Natural killer cell treated with Interleukin-12 subunit alpha and Interleukin-12 subunit beta and Interleukin-15 and Interleukin-18, amount 100 ng/mL, for 72 hours (primary cell): ENCODE measurements around the gene TBL1X. TPM values are rescaled to one million over a fixed set of nuclear protein-coding genes. Genes with fewer than 3 reads are reported as not detected.

ENCODE experiments used
- ATAC-seq, 2 donors: fragments of 150-1000 bp; cut with Tn5 transposase in 1 of 2; sonication (Bioruptor Pico), chemical (Tn5 transposase) in 1 of 2; 2 replicates each; pipeline ENCODE4 v1.10.0; 2021
- DNase-seq: peaks from one replicate; pipeline ENCODE4 v3.0.0; 2022; ENCODE audit warnings: low spot score
- H3K27ac Mint-ChIP-seq, 2 donors: 1 replicate in 1 of 2; 2 replicates in 1 of 2; pipeline ENCODE4 v1.8.0; 2022; ENCODE audit warnings: mixed read lengths in 2 of 2, mild to moderate bottlenecking in 1 of 2, moderate library complexity in 1 of 2
- H3K27me3 Mint-ChIP-seq, 2 donors: 1 replicate in 1 of 2; 2 replicates in 1 of 2; pipeline ENCODE4 v1.8.0; 2022; ENCODE audit warnings: mixed read lengths in 2 of 2
- H3K36me3 Mint-ChIP-seq: one replicate; pipeline ENCODE4 v1.8.0; 2022; ENCODE audit warnings: mixed read lengths
- H3K4me1 Mint-ChIP-seq, 2 donors: 1 replicate in 1 of 2; 2 replicates in 1 of 2; pipeline ENCODE4 v1.8.0; 2022; ENCODE audit warnings: low read depth in 2 of 2, mixed read lengths in 2 of 2, mild to moderate bottlenecking in 1 of 2
- H3K4me3 Mint-ChIP-seq: one replicate; pipeline ENCODE4 v1.8.0; 2022; ENCODE audit warnings: mixed read lengths
- H3K9me3 Mint-ChIP-seq: 2 replicates; pipeline ENCODE4 v1.8.0; 2022; ENCODE audit warnings: mixed read lengths
- total RNA-seq, 2 donors: library from RNA; stranded (reverse); gene quantifications; one replicate each; pipeline ENCODE4 v1.2.3, GENCODE V29; 2022

The TBL1X gene
- total RNA-seq, 2 donors from 2014 or later = 32.3 to 37.9 TPM

DNA sequence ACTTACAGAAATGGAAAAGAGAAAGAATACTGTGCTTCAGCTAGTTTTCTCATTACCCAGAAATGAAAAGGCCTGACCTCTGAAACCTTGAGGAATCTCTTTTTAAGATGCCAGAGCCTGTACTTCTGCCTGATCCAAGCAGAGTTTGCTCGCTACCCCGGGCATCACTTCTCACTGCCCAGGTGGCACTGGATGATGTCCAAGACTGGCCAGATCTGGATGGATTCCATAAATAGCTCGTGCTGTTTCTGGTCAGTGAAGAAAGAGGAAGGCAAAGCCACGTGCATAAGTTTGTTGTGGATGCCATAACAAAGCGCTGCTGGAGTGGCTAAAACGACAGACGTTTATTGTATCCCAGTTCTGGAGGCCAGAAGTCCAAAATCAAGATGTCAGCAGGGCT, 133.5 kb downstream of the TBL1X start:
- Mint-ChIP-seq H3K27ac (no peak overlapping the region), H3K4me3 (no peak overlapping the region), H3K9me3 (no peaks in the 10 kb centered on the region), H3K36me3 (no peaks in the 10 kb centered on the region), H3K27me3 (no peaks in the 10 kb centered on the region), H3K4me1 (peaks cover 0 to 10% of the 10 kb centered on the region in 2 donors)
- no peak for DNase-seq
- no peak for ATAC-seq

DNA sequence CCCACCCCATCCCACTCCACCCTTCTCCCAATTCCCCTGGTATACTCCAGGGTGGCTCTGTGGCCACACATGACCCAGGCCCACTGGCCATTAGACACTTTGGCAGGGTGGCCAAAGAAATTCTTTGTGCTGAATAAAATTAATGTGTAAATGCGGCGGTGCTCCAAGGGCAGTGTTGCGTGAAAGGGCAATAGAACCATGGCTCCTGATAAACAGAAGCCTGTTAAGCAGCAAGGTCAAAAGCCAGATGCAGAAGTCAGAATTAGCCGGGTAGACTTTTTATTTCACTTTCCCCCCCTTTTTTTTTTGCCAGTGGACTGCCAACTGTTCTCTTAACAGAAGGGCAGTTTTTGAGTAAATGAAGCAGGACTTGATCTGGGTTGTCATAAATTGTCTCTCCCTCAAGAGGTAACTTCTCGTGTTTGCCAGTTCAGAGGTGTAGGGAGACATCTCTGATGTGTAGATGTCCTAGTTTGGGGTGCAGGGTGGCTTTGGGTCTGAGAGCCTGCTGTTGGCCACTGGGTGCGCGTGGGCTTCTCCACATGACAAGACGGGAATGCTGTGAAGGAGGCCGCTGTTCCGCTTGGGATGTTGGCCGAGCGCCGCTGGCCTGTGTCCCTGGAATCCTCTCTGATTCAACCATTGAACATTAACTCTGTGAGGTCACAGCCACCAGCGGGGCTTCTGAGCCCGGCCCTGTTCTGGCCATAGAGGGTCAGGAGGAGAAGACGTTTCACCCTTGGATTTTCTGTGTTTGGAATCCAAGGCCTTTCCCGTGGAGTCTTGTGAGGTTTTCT, 139.5 kb downstream of the TBL1X start:
- H3K4me1 Mint-ChIP-seq = peaks cover 0 to 8% of the 10 kb centered on the region in 2 donors
- H3K4me3 Mint-ChIP-seq = no peak overlapping the region
- no peaks in the 10 kb centered on the region for H3K36me3 Mint-ChIP-seq
- ATAC-seq (no peak), DNase-seq (no peak)
- no peaks in the 10 kb centered on the region for H3K9me3 Mint-ChIP-seq
- H3K27ac Mint-ChIP-seq = no peak overlapping the region
- peaks cover 0 to under 1% of the 10 kb centered on the region in 2 donors for H3K27me3 Mint-ChIP-seq

DNA sequence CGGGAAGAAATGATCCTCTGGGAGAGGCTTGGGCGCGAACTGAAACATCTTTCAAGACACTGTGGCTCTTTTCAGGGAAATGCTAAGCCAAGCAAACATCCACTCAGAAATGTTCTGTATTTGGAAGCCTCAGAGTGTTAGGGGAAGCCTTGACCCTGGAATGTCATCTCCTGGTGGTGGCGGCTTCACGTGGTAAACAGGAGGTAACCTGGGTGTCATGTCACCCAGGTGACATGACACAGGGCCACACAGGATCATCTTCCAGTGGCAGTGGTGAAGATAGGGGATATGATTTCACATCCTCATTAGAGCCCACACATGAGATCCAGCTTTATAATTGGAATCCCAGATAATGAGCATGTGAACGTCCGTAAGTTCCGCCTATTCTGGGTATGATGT, 140.0 kb downstream of the TBL1X start:
- Mint-ChIP-seq H3K27me3 (peaks cover 0 to 3% of the 10 kb centered on the region in 2 donors), H3K27ac (no peak overlapping the region), H3K4me1 (peaks cover 0 to 10% of the 10 kb centered on the region in 2 donors), H3K4me3 (no peak overlapping the region), H3K36me3 (no peaks in the 10 kb centered on the region), H3K9me3 (no peaks in the 10 kb centered on the region)
- ATAC-seq (no peak), DNase-seq (no peak)

DNA sequence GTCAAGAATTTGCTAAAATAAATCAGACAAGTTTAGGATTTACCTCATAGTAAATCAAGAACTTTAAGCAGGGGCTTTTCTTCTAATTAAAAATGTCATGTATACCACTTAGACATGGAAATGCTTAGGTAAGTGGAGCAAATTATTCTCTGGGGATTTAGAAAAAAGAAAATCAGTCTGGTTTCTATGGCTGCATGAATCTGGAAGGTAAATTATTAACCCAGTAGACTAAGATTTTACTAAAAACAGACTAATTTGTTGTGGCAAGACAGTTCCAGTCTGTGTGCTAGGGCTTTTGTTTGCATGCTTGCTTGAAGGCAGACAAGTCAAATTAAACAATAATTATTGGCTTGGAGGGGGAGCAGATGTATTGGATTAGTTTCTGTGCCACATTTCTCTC, 140.6 kb downstream of the TBL1X start:
- Mint-ChIP-seq H3K36me3 (no peaks in the 10 kb centered on the region), H3K27me3 (peaks cover 0 to 3% of the 10 kb centered on the region in 2 donors), H3K9me3 (no peaks in the 10 kb centered on the region), H3K27ac (no peak overlapping the region), H3K4me3 (no peak overlapping the region), H3K4me1 (peaks cover 0 to 10% of the 10 kb centered on the region in 2 donors)
- DNase-seq = no peak
- ATAC-seq = no peak

DNA sequence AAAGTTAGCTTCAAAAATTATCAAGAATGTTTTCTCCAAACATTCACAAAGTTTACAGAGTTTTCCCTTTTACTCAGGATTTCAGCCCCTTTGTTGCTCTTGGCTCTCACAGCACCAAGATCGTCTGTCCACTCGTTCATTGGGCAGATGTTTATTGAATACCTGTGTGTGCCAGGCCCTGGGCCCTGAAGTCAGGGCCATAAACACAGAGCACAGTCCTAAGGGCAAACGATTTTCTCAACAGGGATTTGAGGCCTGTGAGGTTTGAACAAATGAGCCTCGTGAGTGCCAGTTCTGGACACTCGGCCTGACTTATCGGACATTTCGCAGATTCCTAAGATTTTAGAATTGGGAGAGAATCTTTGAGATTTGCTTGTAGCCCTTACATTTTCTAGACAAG, 142.1 kb downstream of the TBL1X start:
- Mint-ChIP-seq H3K4me1 (peaks cover 0 to 4% of the 10 kb centered on the region in 2 donors), H3K27ac (no peak overlapping the region), H3K4me3 (no peak overlapping the region), H3K27me3 (peaks cover 0 to 3% of the 10 kb centered on the region in 2 donors), H3K9me3 (no peaks in the 10 kb centered on the region), H3K36me3 (no peaks in the 10 kb centered on the region)
- ATAC-seq = no peak
- DNase-seq = no peak

DNA sequence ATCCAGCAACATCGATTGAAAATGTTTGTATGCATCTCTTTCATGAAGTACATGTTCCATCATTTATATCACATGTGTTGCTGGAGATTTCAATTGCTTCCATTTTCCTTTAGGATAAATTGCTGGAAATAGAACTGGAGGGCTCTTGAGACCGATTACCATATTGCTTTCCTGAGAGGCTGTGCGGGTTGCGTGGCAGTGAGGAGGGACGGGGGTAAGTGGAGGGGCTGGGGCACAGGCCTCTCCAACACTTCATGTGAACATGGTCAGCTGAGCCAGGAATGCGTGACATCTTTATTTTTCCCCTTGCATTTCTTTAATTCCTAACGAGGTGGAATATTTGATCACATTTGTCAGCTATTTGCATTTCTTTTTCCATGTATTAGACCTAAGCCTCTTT, 144.6 kb downstream of the TBL1X start:
- Mint-ChIP-seq H3K4me1 (peaks cover 0 to 4% of the 10 kb centered on the region in 2 donors), H3K9me3 (no peaks in the 10 kb centered on the region)
- no peak for ATAC-seq

DNA sequence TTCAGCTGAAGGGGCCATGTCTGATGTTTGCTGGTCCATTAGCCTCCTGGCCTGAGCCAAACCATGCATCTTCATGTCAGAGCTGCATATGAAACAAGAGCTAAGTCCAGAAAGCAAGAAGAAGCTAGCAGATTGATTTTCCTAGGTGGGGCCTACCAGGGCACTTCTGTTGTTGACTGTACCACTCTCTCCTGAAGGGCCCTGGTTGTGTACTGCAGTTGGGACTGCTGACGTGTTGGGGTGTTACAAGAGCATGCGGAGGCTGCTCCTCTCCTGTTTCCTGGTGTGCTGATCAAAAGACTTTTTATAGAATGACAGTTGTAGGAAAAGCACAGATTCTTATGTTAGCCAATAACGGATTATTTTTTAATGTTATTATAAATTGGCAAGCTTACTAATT, 145.1 kb downstream of the TBL1X start:
- H3K9me3 Mint-ChIP-seq = no peaks in the 10 kb centered on the region
- DNase-seq (no peak), ATAC-seq (no peak)
- peak overlapping the region in 1 of 2 donors; percentile 44 for H3K27ac Mint-ChIP-seq
- H3K4me1 Mint-ChIP-seq = peaks cover 0 to 4% of the 10 kb centered on the region in 2 donors
- H3K36me3 Mint-ChIP-seq = no peaks in the 10 kb centered on the region
- H3K27me3 Mint-ChIP-seq = peaks cover 0 to 3% of the 10 kb centered on the region in 2 donors
- H3K4me3 Mint-ChIP-seq = no peak overlapping the region

More for the DNA sequence above, 144.6 kb downstream of the TBL1X start:
- H3K27me3 Mint-ChIP-seq = peaks cover 0 to 3% of the 10 kb centered on the region in 2 donors
- DNase-seq = no peak
- peak overlapping the region in 1 of 2 donors; percentile 44 for H3K27ac Mint-ChIP-seq
- H3K4me3 Mint-ChIP-seq = no peak overlapping the region
- H3K36me3 Mint-ChIP-seq = no peaks in the 10 kb centered on the region

DNA sequence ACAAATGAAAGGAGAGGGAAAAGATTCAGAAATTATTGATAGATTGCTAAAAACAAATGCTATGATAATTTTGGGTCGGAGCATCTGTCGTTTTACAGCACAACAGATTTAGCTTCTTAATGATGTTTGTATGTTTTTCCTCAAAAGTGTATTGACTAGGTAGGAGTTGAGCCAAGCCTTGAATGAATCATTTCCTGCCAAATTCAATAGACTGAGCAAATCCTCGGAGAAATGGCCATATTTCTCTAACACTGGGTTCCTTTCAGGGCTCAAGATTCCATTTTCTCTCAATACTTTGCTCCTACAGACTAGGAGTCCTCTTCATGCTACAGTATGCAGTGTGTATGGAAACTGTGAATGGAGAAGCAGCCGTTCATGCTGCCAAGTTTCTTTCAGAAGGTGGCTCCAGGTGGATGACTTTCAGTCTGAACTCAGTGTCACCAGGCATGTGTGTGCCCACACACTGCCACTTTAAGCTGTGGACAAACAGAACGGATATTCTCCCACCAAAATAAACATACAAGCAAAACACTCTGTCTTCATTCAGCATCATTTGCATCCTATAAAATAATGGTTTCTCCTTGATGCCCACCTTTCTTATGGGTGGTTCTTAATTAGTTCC, 146.0 kb downstream of the TBL1X start:
- H3K9me3 Mint-ChIP-seq = no peaks in the 10 kb centered on the region
- no peak overlapping the region for H3K4me3 Mint-ChIP-seq
- peaks cover 0 to 3% of the 10 kb centered on the region in 2 donors for H3K27me3 Mint-ChIP-seq
- DNase-seq = no peak
- H3K27ac Mint-ChIP-seq = no peak overlapping the region
- ATAC-seq = no peak
- no peaks in the 10 kb centered on the region for H3K36me3 Mint-ChIP-seq
- H3K4me1 Mint-ChIP-seq = peaks cover 0 to 4% of the 10 kb centered on the region in 2 donors

DNA sequence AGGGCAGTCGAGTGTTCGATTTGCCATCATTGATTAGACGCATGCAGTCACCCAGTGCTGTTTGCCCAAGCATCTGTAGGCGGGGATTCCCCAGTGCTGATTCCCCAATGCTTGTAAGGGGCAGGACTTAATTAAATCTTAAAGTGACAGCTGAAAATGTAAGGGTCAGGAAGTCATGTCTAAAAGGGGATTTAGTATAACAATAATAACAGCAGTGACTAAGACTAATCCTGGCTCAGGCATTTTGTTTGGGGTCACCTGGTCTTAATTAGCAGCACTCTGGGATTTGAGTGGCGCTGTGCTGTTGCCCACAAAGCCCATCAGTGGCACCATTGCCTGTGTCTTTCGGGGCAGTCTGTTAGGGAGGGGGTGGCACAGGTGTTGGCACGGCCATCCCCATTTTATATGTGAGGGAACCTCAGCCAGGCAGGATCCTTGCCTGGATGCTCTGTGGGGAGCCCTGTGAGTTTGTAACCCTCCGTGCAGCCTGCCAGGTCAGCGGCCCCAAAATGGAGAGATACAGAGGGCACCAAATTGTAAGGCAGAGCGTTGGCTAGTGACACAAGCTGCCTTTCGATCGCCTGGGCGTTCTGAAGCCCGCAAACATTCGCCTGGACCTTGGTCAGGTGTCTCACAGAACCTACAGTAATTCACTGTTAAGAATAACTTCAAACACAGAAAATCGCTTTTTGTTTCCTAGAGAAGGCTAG, 146.7 kb downstream of the TBL1X start:
- Mint-ChIP-seq H3K27me3 (peaks cover 0 to 3% of the 10 kb centered on the region in 2 donors), H3K4me1 (peaks cover 0 to 4% of the 10 kb centered on the region in 2 donors), H3K9me3 (no peaks in the 10 kb centered on the region), H3K27ac (no peak overlapping the region), H3K4me3 (no peak overlapping the region), H3K36me3 (no peaks in the 10 kb centered on the region)
- DNase-seq (no peak), ATAC-seq (no peak)

DNA sequence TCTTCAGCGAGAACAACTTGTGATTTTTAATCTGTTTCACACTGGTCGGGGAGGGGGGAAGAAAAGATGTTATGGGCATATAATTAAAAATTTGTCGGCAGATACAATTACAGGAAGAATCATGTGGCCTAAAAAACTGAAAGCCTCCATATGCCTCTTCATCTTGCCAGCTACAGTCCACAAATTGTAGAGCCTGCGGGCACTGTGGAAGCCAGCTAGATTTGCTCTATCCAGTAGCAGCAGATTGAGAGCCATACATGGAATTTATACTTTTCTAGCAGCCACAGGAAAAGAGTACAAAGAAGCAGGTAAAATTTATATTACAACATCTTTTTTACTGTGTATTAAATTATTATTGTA, 147.3 kb downstream of the TBL1X start:
- no peak for ATAC-seq
- peaks cover 0 to 3% of the 10 kb centered on the region in 2 donors for H3K27me3 Mint-ChIP-seq

DNA sequence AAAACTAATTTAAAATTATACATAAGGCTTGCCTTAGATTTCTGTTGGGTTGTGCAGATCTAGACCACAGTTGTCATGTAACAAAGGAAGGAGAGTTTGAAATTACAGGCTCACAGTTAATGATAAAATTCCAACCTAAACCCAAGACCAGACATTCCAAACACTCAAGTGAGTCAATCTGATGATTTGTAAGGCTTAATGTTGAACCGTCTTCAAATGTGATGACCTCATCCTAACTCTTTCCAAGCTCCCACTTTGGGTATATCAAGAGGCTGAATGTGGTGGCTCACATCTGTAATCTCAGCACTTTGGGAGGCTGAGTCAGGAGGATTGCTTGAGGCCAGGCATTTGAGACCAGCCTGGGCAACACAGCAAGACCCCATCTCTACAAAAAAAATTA, 149.2 kb downstream of the TBL1X start:
- H3K27me3 Mint-ChIP-seq = peaks cover 0 to 3% of the 10 kb centered on the region in 2 donors
- ATAC-seq = no peak
- H3K36me3 Mint-ChIP-seq = no peaks in the 10 kb centered on the region
- no peak overlapping the region for H3K27ac Mint-ChIP-seq
- DNase-seq = no peak
- no peaks in the 10 kb centered on the region for H3K9me3 Mint-ChIP-seq
- peaks cover 7 to 11% of the 10 kb centered on the region in 2 donors for H3K4me1 Mint-ChIP-seq
- no peak overlapping the region for H3K4me3 Mint-ChIP-seq

More for the DNA sequence above, 147.3 kb downstream of the TBL1X start:
- Mint-ChIP-seq H3K9me3 (no peaks in the 10 kb centered on the region), H3K4me3 (no peak overlapping the region), H3K4me1 (peaks cover 0 to 8% of the 10 kb centered on the region in 2 donors), H3K36me3 (no peaks in the 10 kb centered on the region), H3K27ac (no peak overlapping the region)
- DNase-seq = no peak

DNA sequence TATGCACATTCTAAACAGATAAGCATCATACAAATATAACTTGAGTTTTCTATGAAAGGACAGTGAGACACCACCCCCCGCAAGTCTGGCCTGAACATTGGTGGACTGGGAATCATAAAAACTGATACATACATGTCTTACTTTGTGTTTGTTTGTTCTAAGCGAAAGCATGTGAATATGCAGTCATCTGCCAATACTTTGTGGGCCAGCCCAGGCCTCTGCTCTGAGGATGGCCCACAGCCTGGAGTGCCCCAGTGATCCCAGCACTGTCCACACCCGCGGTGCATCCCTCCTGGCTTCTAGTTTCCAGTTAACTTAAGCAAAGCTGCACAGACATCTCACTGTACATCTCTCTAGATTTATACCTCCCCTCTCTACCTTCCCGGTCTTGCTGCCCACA, 154.3 kb downstream of the TBL1X start:
- Mint-ChIP-seq H3K4me3 (no peak overlapping the region), H3K27ac (no peak overlapping the region), H3K4me1 (peaks cover 10 to 27% of the 10 kb centered on the region in 2 donors), H3K27me3 (no peaks in the 10 kb centered on the region), H3K36me3 (no peaks in the 10 kb centered on the region), H3K9me3 (no peaks in the 10 kb centered on the region)
- ATAC-seq (no peak), DNase-seq (no peak)

DNA sequence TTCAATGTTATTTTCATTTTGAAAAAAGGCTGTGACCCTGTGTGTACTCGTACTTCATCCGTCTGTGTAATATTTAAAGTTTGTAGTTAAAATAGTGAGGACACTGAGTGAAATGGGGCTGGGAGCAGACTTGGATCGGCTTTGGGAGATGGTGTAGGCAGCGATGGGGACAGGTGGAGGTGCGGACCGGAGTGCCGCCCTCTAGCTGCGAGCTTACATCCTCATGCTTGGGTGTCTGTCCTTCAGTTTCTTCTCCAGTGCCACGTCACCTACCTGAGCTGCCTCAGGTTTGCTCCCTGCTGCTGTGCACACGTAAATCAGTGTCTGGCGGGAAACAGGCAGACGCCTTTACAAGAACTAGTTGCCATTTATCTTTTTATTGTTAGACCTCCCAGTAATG, 154.7 kb downstream of the TBL1X start:
- Mint-ChIP-seq H3K36me3 (no peaks in the 10 kb centered on the region), H3K4me3 (no peak overlapping the region), H3K27me3 (no peaks in the 10 kb centered on the region), H3K4me1 (peaks cover 10 to 27% of the 10 kb centered on the region in 2 donors), H3K9me3 (no peaks in the 10 kb centered on the region), H3K27ac (no peak overlapping the region)
- ATAC-seq (no peak), DNase-seq (no peak)

DNA sequence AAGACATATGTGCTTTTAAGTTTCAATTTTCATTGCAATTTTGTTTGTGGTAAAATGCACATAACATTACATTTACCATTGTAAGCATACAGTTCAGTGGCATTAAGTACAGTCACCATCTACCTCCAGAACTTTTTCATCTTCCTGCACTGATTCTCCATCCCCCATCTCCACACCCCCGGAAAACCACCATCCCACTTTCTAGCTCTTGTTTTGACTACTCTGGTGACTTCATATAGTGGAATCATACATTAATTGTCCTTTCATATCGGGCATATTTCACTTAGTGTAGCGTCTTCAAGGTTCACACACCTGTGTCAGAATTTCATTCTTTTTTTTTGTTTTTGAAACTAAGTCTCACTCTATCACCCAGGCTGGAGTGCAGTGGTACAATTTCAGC, 157.3 kb downstream of the TBL1X start:
- ATAC-seq (no peak), DNase-seq (no peak)
- Mint-ChIP-seq H3K9me3 (no peaks in the 10 kb centered on the region), H3K4me1 (peaks cover 9 to 27% of the 10 kb centered on the region in 2 donors), H3K27ac (no peak overlapping the region), H3K4me3 (no peak overlapping the region), H3K27me3 (no peaks in the 10 kb centered on the region), H3K36me3 (no peaks in the 10 kb centered on the region)
